ENCODE measurements around the gene TMBIM1.

Gene TMBIM1

GRCh38 chr2:218332920-218333645, 40.8 kb upstream of the TMBIM1 start:
- peaks cover 12% of the 10 kb centered on the region for H3K4me1 ChIP-seq (ENCODE audit: control insufficient read depth, insufficient read depth, low read depth, low read length)

GRCh38 chr2:218332288-218332687, 40.0 kb upstream of the TMBIM1 start:
- H2AK5ac ChIP-seq (ENCODE audit: low read length, severe bottlenecking), result no peak overlapping the region
- H3K18ac ChIP-seq (ENCODE audit: low read depth in 1 of 2, low read length in 2 of 2), result peak overlapping the region in 1 of 2 experiments; percentile 18
- WGBS, result 91% methylated on average over 1 of the region's 1 CpG
- no peak overlapping the region for H2BK15ac ChIP-seq (ENCODE audit: low read depth, poor library complexity, severe bottlenecking)
- H2BK120ac ChIP-seq (ENCODE audit: low read depth, low read length), result no peak overlapping the region
- no peak overlapping the region for H3K23ac ChIP-seq (ENCODE audit: low read length in 2 of 2)
- H3K27ac ChIP-seq (ENCODE audit: low read length, poor library complexity, severe bottlenecking), result no peak overlapping the region
- H3K4ac ChIP-seq (ENCODE audit: low read depth in 1 of 2, low read length in 2 of 2), result peak overlapping the region in 1 of 2 experiments; percentile 24
- H2BK12ac ChIP-seq (ENCODE audit: low read length in 2 of 2), result peak overlapping the region in 1 of 2 experiments; percentile 11
- H3K79me1 ChIP-seq (replicated peaks; ENCODE audit: low read length, poor library complexity, severe bottlenecking), result peaks cover 4% of the 10 kb centered on the region
- no peak overlapping the region for H3K4me3 ChIP-seq (ENCODE audit: insufficient read depth in 1 of 2, low read depth in 1 of 2, low read length in 2 of 2)
- no peak overlapping the region for H3K4me2 ChIP-seq (ENCODE audit: low read length, poor library complexity, severe bottlenecking)
- no peak overlapping the region for H2AFZ ChIP-seq (ENCODE audit: low read depth, low read length)
- no peaks in the 10 kb centered on the region for H3K9me3 ChIP-seq (ENCODE audit: control insufficient read depth, low read length)
- peaks cover 0 to 5% of the 10 kb centered on the region in 2 experiments for H3K27me3 ChIP-seq (ENCODE audit: control insufficient read depth in 1 of 2, insufficient read depth in 1 of 2, low read length in 2 of 2)
- no peak overlapping the region for H3K9ac ChIP-seq (ENCODE audit: low read length)
- H3K14ac ChIP-seq (ENCODE audit: low read length in 2 of 2), result peak overlapping the region in 1 of 2 experiments; percentile 35
- H3K4me1 ChIP-seq (ENCODE audit: control insufficient read depth, insufficient read depth, low read depth, low read length), result peaks cover 14% of the 10 kb centered on the region
- no peak overlapping the region for H2BK5ac ChIP-seq (ENCODE audit: low read depth, low read length, poor library complexity, severe bottlenecking)
- no peak for DNase-seq
- peaks cover 0 to 5% of the 10 kb centered on the region in 2 experiments for H3K36me3 ChIP-seq (ENCODE audit: control insufficient read depth in 1 of 2, insufficient read depth in 2 of 2, low read depth in 1 of 2, low read length in 2 of 2)
- H4K91ac ChIP-seq (ENCODE audit: low read length), result peak overlapping the region; percentile 86
- no peak overlapping the region for H4K8ac ChIP-seq (ENCODE audit: low read length)

More at GRCh38 chr2:218332920-218333645, 40.8 kb upstream of the TMBIM1 start:
- Histone ChIP-seq H3K23ac (ENCODE audit: low read length in 2 of 2) (no peak overlapping the region), H2AK5ac (ENCODE audit: low read length, severe bottlenecking) (no peak overlapping the region), H3K14ac (ENCODE audit: low read length in 2 of 2) (no peak overlapping the region), H3K4ac (ENCODE audit: low read depth in 1 of 2, low read length in 2 of 2) (no peak overlapping the region), H3K27me3 (ENCODE audit: control insufficient read depth in 1 of 2, insufficient read depth in 1 of 2, low read length in 2 of 2) (peaks cover 0 to 4% of the 10 kb centered on the region in 2 experiments), H2BK120ac (ENCODE audit: low read depth, low read length) (no peak overlapping the region), H3K36me3 (ENCODE audit: control insufficient read depth in 1 of 2, insufficient read depth in 2 of 2, low read depth in 1 of 2, low read length in 2 of 2) (peaks cover 0 to 2% of the 10 kb centered on the region in 2 experiments), H3K27ac (ENCODE audit: low read length, poor library complexity, severe bottlenecking) (no peak overlapping the region), H3K79me1 (replicated peaks; ENCODE audit: low read length, poor library complexity, severe bottlenecking) (peaks cover 4% of the 10 kb centered on the region), H3K18ac (ENCODE audit: low read depth in 1 of 2, low read length in 2 of 2) (peak overlapping the region; percentile 41 to 57), H2BK12ac (ENCODE audit: low read length in 2 of 2) (peak overlapping the region in 1 of 2 experiments; percentile 11), H4K91ac (ENCODE audit: low read length) (peak overlapping the region; percentile 86), H3K9ac (ENCODE audit: low read length) (no peak overlapping the region), H3K9me3 (ENCODE audit: control insufficient read depth, low read length) (no peaks in the 10 kb centered on the region), H2BK5ac (ENCODE audit: low read depth, low read length, poor library complexity, severe bottlenecking) (no peak overlapping the region), H3K4me2 (ENCODE audit: low read length, poor library complexity, severe bottlenecking) (no peak overlapping the region), H2AFZ (ENCODE audit: low read depth, low read length) (peak overlapping the region; percentile 7), H4K8ac (ENCODE audit: low read length) (peak overlapping the region; percentile 76), H3K4me3 (ENCODE audit: insufficient read depth in 1 of 2, low read depth in 1 of 2, low read length in 2 of 2) (no peak overlapping the region), H2BK15ac (ENCODE audit: low read depth, poor library complexity, severe bottlenecking) (peak overlapping the region; percentile 26)
- WGBS, result 71% methylated on average over 16 of the region's 16 CpGs
- peak; percentile 36 for DNase-seq

GRCh38 chr2:218331745-218332144, 39.4 kb upstream of the TMBIM1 start:
- Histone ChIP-seq H3K4me2 (ENCODE audit: low read length, poor library complexity, severe bottlenecking) (no peak overlapping the region), H3K18ac (ENCODE audit: low read depth in 1 of 2, low read length in 2 of 2) (peak overlapping the region in 1 of 2 experiments; percentile 14), H3K36me3 (ENCODE audit: control insufficient read depth in 1 of 2, insufficient read depth in 2 of 2, low read depth in 1 of 2, low read length in 2 of 2) (peaks cover 0 to 6% of the 10 kb centered on the region in 2 experiments), H4K8ac (ENCODE audit: low read length) (no peak overlapping the region), H3K9ac (ENCODE audit: low read length) (no peak overlapping the region), H3K9me3 (ENCODE audit: control insufficient read depth, low read length) (no peaks in the 10 kb centered on the region), H2BK12ac (ENCODE audit: low read length in 2 of 2) (no peak overlapping the region), H3K4me1 (ENCODE audit: control insufficient read depth, insufficient read depth, low read depth, low read length) (peaks cover 14% of the 10 kb centered on the region), H2BK5ac (ENCODE audit: low read depth, low read length, poor library complexity, severe bottlenecking) (no peak overlapping the region), H3K27ac (ENCODE audit: low read length, poor library complexity, severe bottlenecking) (no peak overlapping the region), H2BK120ac (ENCODE audit: low read depth, low read length) (peak overlapping the region; percentile 24), H4K91ac (ENCODE audit: low read length) (no peak overlapping the region), H3K23ac (ENCODE audit: low read length in 2 of 2) (no peak overlapping the region), H2BK15ac (ENCODE audit: low read depth, poor library complexity, severe bottlenecking) (no peak overlapping the region), H2AK5ac (ENCODE audit: low read length, severe bottlenecking) (no peak overlapping the region), H3K79me1 (replicated peaks; ENCODE audit: low read length, poor library complexity, severe bottlenecking) (peaks cover 8% of the 10 kb centered on the region), H3K14ac (ENCODE audit: low read length in 2 of 2) (no peak overlapping the region), H3K4ac (ENCODE audit: low read depth in 1 of 2, low read length in 2 of 2) (no peak overlapping the region), H3K4me3 (ENCODE audit: insufficient read depth in 1 of 2, low read depth in 1 of 2, low read length in 2 of 2) (no peak overlapping the region), H3K27me3 (ENCODE audit: control insufficient read depth in 1 of 2, insufficient read depth in 1 of 2, low read length in 2 of 2) (peaks cover 0 to 10% of the 10 kb centered on the region in 2 experiments), H2AFZ (ENCODE audit: low read depth, low read length) (no peak overlapping the region)
- no peak for DNase-seq
- WGBS, result 92% methylated on average over 8 of the region's 8 CpGs

- no peak overlapping the region for H2AFZ ChIP-seq (ENCODE audit: low read depth, low read length)
- peaks cover 0 to 6% of the 10 kb centered on the region in 2 experiments for H3K36me3 ChIP-seq (ENCODE audit: control insufficient read depth in 1 of 2, insufficient read depth in 2 of 2, low read depth in 1 of 2, low read length in 2 of 2)
- no peak overlapping the region for H3K27ac ChIP-seq (ENCODE audit: low read length, poor library complexity, severe bottlenecking)
- WGBS, result 78% methylated on average over 7 of the region's 8 CpGs
- no peaks in the 10 kb centered on the region for H3K9me3 ChIP-seq (ENCODE audit: control insufficient read depth, low read length)
- no peak overlapping the region for H2AK5ac ChIP-seq (ENCODE audit: low read length, severe bottlenecking)
- no peak overlapping the region for H3K4me2 ChIP-seq (ENCODE audit: low read length, poor library complexity, severe bottlenecking)
- peaks cover 13% of the 10 kb centered on the region for H3K79me1 ChIP-seq (replicated peaks; ENCODE audit: low read length, poor library complexity, severe bottlenecking)
- H2BK5ac ChIP-seq (ENCODE audit: low read depth, low read length, poor library complexity, severe bottlenecking), result no peak overlapping the region
- no peak overlapping the region for H2BK120ac ChIP-seq (ENCODE audit: low read depth, low read length)
- no peak for DNase-seq
- H2BK15ac ChIP-seq (ENCODE audit: low read depth, poor library complexity, severe bottlenecking), result peak overlapping the region; percentile 12
- peak overlapping the region in 1 of 2 experiments; percentile 66 for H3K14ac ChIP-seq (ENCODE audit: low read length in 2 of 2)
- peaks cover 0 to 18% of the 10 kb centered on the region in 2 experiments for H3K27me3 ChIP-seq (ENCODE audit: control insufficient read depth in 1 of 2, insufficient read depth in 1 of 2, low read length in 2 of 2)
- H4K91ac ChIP-seq (ENCODE audit: low read length), result no peak overlapping the region
- peaks cover 16% of the 10 kb centered on the region for H3K4me1 ChIP-seq (ENCODE audit: control insufficient read depth, insufficient read depth, low read depth, low read length)
- H3K23ac ChIP-seq (ENCODE audit: low read length in 2 of 2), result no peak overlapping the region
- H2BK12ac ChIP-seq (ENCODE audit: low read length in 2 of 2), result peak overlapping the region; percentile 15 to 23
- H3K18ac ChIP-seq (ENCODE audit: low read depth in 1 of 2, low read length in 2 of 2), result peak overlapping the region in 1 of 2 experiments; percentile 14
- peak overlapping the region in 1 of 2 experiments; percentile 38 for H3K4ac ChIP-seq (ENCODE audit: low read depth in 1 of 2, low read length in 2 of 2)
- no peak overlapping the region for H3K4me3 ChIP-seq (ENCODE audit: insufficient read depth in 1 of 2, low read depth in 1 of 2, low read length in 2 of 2)
- H3K9ac ChIP-seq (ENCODE audit: low read length), result no peak overlapping the region
- no peak overlapping the region for H4K8ac ChIP-seq (ENCODE audit: low read length)
Observed at GRCh38 chr2:218329826-218330593, 37.7 kb upstream of the TMBIM1 start.

Measured in mesenchymal stem cell (in vitro differentiated cells and primary cell).